ENCODE data around the gene LMCD1. TPM values are rescaled to one million over a fixed set of nuclear protein-coding genes. Genes with fewer than 3 reads are reported as not detected.

LMCD1 gene
- total RNA-seq, 1 donor from 2014 or later = 9.5 TPM

DNA sequence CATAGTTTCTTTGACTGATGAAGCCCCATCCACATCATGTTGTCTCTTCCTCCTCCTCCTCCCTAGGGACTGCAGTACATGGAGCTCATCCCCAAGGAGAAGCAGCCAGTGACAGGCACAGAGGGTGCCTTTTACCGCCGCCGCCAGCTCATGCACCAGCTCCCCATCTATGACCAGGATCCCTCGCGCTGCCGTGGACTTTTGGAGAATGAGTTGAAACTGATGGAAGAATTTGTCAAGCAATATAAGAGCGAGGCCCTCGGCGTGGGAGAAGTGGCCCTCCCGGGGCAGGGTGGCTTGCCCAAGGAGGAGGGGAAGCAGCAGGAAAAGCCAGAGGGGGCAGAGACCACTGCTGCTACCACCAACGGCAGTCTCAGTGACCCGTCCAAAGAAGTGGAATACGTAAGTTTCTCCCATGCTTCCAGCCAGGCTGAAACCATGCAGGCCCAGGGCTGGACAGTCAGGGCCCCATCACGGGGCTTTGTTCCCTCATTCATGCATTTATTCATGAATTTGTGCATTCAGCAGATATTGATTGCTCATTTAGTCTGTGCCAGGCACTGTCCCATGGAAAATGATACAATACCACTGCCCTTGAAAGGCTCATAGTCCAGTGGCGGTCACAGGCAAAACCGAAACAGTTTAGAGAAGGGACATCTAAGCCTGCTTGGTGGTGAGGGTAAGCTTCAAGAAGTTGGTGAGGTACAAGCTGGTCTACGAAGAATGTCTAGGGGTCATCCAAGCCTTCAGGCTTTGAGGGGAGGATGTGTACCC, 47.1 kb downstream of the LMCD1 start:
- TF ChIP-seq, protein P1, sequence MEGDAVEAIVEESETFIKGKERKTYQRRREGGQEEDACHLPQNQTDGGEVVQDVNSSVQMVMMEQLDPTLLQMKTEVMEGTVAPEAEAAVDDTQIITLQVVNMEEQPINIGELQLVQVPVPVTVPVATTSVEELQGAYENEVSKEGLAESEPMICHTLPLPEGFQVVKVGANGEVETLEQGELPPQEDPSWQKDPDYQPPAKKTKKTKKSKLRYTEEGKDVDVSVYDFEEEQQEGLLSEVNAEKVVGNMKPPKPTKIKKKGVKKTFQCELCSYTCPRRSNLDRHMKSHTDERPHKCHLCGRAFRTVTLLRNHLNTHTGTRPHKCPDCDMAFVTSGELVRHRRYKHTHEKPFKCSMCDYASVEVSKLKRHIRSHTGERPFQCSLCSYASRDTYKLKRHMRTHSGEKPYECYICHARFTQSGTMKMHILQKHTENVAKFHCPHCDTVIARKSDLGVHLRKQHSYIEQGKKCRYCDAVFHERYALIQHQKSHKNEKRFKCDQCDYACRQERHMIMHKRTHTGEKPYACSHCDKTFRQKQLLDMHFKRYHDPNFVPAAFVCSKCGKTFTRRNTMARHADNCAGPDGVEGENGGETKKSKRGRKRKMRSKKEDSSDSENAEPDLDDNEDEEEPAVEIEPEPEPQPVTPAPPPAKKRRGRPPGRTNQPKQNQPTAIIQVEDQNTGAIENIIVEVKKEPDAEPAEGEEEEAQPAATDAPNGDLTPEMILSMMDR (IDR thresholded peaks at IDR 0.05; ENCODE audit: unreplicated experiment) = no peak
- Mint-ChIP-seq H3K4me1 (ENCODE audit: unreplicated experiment) (peaks cover 12% of the 10 kb centered on the region), H3K27ac (ENCODE audit: unreplicated experiment) (no peak overlapping the region), H3K27me3 (ENCODE audit: unreplicated experiment) (peaks cover 8% of the 10 kb centered on the region), H3K36me3 (ENCODE audit: low read depth, unreplicated experiment) (peaks cover 18% of the 10 kb centered on the region), H3K4me3 (ENCODE audit: unreplicated experiment) (no peak overlapping the region), H3K9me3 (ENCODE audit: unreplicated experiment) (no peaks in the 10 kb centered on the region)
- no peak for DNase-seq (ENCODE audit: low spot score)

DNA sequence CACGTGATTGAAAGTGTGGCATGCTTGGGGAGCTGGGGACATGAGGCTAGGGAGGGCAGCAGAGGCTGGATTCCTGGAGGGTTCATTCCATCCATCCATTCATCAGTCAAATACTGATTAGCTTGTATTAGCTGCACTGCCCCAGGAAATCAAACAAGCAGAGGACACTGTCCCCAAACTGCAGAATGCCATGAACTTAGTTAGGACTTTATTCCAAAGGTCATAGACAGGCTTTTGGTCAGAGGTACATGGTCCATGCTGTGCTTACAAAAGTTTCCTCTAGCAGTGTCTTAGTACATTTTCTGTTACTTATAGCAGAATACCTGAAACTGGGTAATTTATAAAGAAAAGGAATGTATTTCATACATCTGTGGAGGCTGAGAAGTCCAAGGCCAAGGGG, 47.7 kb downstream of the LMCD1 start:
- H3K4me1 Mint-ChIP-seq (ENCODE audit: unreplicated experiment) = peaks cover 12% of the 10 kb centered on the region
- no peak overlapping the region for H3K27ac Mint-ChIP-seq (ENCODE audit: unreplicated experiment)

DNA sequence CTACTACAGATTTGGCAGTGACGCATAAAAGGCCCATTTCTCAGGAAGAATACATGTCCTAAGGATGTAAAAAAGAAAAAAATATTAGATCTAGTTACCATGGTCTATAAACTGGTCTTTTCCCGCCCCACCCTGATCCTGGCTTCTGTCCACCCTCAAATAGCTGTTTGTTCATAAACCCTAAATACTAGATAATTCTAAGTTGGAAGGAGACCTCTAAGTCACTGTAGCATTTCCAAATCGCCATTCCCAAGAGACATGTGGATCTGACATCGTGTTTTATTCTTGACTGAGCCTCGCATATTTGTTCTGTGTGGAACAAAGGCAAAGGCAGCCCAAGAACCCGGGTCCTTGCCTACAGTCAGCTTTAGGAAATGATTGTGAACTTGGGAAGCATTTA, 49.0 kb downstream of the LMCD1 start:
- TF ChIP-seq, protein P1 (IDR thresholded peaks at IDR 0.05; ENCODE audit: unreplicated experiment) = no peak
- Mint-ChIP-seq H3K27ac (ENCODE audit: unreplicated experiment) (no peak overlapping the region), H3K36me3 (ENCODE audit: low read depth, unreplicated experiment) (peaks cover 14% of the 10 kb centered on the region), H3K4me3 (ENCODE audit: unreplicated experiment) (no peak overlapping the region), H3K4me1 (ENCODE audit: unreplicated experiment) (peaks cover 15% of the 10 kb centered on the region), H3K9me3 (ENCODE audit: unreplicated experiment) (no peaks in the 10 kb centered on the region), H3K27me3 (ENCODE audit: unreplicated experiment) (peaks cover 8% of the 10 kb centered on the region)
- no peak for DNase-seq (ENCODE audit: low spot score)

More for the DNA sequence above, 47.7 kb downstream of the LMCD1 start:
- peaks cover 14% of the 10 kb centered on the region for H3K36me3 Mint-ChIP-seq (ENCODE audit: low read depth, unreplicated experiment)
- no peak overlapping the region for H3K4me3 Mint-ChIP-seq (ENCODE audit: unreplicated experiment)
- TF ChIP-seq, protein P1 (IDR thresholded peaks at IDR 0.05; ENCODE audit: unreplicated experiment) = no peak
- DNase-seq (ENCODE audit: low spot score) = no peak
- H3K27me3 Mint-ChIP-seq (ENCODE audit: unreplicated experiment) = peaks cover 8% of the 10 kb centered on the region
- H3K9me3 Mint-ChIP-seq (ENCODE audit: unreplicated experiment) = no peaks in the 10 kb centered on the region

DNA sequence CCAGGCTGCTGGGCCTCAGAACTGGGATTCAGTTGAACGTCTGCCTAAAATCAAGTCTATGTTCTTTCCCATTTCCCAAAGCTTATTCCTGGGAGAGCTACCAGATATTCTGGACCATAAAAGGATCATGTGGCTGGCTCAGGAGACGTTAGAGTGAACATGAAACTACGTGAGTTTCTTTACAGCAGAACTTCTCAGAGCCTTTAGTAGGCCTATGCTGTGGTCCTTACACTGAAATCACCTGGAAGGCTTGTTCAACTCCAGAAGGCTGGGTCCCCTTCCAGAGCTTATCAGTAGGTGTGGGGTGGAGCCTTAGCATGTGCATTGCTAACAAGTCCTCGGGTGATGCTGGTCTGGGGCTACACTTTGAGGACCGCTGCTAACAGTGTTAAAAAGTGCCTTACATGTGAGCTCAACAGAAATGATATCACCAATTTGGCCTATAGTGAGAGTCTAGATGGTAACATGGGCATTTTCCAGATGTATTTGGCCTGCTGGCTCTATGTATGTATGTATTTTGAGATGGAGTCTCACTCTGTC, 50.7 kb downstream of the LMCD1 start:
- TF ChIP-seq, protein P1 (IDR thresholded peaks at IDR 0.05; ENCODE audit: unreplicated experiment) = no peak
- Mint-ChIP-seq H3K27me3 (ENCODE audit: unreplicated experiment) (peaks cover 8% of the 10 kb centered on the region), H3K9me3 (ENCODE audit: unreplicated experiment) (no peaks in the 10 kb centered on the region), H3K27ac (ENCODE audit: unreplicated experiment) (no peak overlapping the region), H3K36me3 (ENCODE audit: low read depth, unreplicated experiment) (peaks cover 14% of the 10 kb centered on the region), H3K4me1 (ENCODE audit: unreplicated experiment) (peaks cover 3% of the 10 kb centered on the region), H3K4me3 (ENCODE audit: unreplicated experiment) (no peak overlapping the region)
- DNase-seq (ENCODE audit: low spot score) = no peak

DNA sequence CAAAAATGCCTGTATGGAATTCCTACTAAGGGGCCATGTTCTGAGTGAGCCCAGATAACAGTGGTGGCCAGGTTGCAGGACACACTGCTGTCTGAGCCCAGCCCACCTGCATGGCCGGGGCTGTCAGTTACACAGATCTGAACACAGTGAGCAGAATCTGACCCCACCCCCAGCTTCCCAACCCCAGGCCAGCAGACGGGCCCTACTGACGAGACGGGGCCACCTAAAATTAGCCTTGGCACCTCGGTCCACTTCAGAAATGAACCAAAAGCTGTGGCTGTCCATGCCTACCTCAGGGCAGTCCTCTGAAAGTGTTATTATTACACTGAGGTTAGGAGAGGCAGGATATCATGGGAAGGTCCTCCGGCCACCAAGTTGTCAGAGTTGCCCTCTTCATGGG, 51.8 kb downstream of the LMCD1 start:
- TF ChIP-seq, protein P1 (IDR thresholded peaks at IDR 0.05; ENCODE audit: unreplicated experiment) = no peak

More for the DNA sequence above, 51.8 kb downstream of the LMCD1 start:
- Mint-ChIP-seq H3K36me3 (ENCODE audit: low read depth, unreplicated experiment) (peaks cover 13% of the 10 kb centered on the region), H3K9me3 (ENCODE audit: unreplicated experiment) (no peaks in the 10 kb centered on the region), H3K4me3 (ENCODE audit: unreplicated experiment) (no peak overlapping the region), H3K27ac (ENCODE audit: unreplicated experiment) (no peak overlapping the region), H3K4me1 (ENCODE audit: unreplicated experiment) (peaks cover 3% of the 10 kb centered on the region), H3K27me3 (ENCODE audit: unreplicated experiment) (peaks cover 8% of the 10 kb centered on the region)
- DNase-seq (ENCODE audit: low spot score) = no peak

Data from endothelial cell (in vitro differentiated cells).